ENCODE data around the gene GNG7.
"Not testable (repeated sequence)": the region's sequence is repeated elsewhere in the genome, so short reads cannot be mapped to it uniquely, and the experiment has no call there.

GNG7 gene

GRCh38 chr19:2547033-2547680, 155.3 kb downstream of the GNG7 start:
- DNase-seq = no peak

GRCh38 chr19:2546128-2547032, 156.1 kb downstream of the GNG7 start:
- DNase-seq = no peak

GRCh38 chr19:2545416-2546127, 156.9 kb downstream of the GNG7 start:
- not testable (repeated sequence) for DNase-seq

- DNase-seq = no peak
Measured at GRCh38 chr19:2544576-2545415, 157.7 kb downstream of the GNG7 start.

- peak; percentile 56 for DNase-seq
Measured at GRCh38 chr19:2543463-2544442, 158.7 kb downstream of the GNG7 start.

GRCh38 chr19:2543072-2543462, 159.4 kb downstream of the GNG7 start:
- DNase-seq = not testable (repeated sequence)

GRCh38 chr19:2542341-2543069, 160.0 kb downstream of the GNG7 start:
- no peak for DNase-seq

GRCh38 chr19:2540646-2541454, 161.6 kb downstream of the GNG7 start:
- no peak for DNase-seq

GRCh38 chr19:2540251-2540645, 162.2 kb downstream of the GNG7 start:
- DNase-seq = no peak

- no peak for DNase-seq
Measured at GRCh38 chr19:2538096-2538757, 164.3 kb downstream of the GNG7 start.

GRCh38 chr19:2537584-2537983, 164.9 kb downstream of the GNG7 start:
- DNase-seq = not testable (repeated sequence)

GRCh38 chr19:2536461-2536860, 166.0 kb downstream of the GNG7 start:
- DNase-seq = no peak

- no peak for DNase-seq
Measured at GRCh38 chr19:2534423-2535013, 168.0 kb downstream of the GNG7 start.

GRCh38 chr19:2533686-2534422, 168.6 kb downstream of the GNG7 start:
- DNase-seq = no peak

GRCh38 chr19:2533072-2533425, 169.4 kb downstream of the GNG7 start:
- DNase-seq = no peak

- DNase-seq = no peak
Measured at GRCh38 chr19:2532252-2533071, 170.0 kb downstream of the GNG7 start.

GRCh38 chr19:2529942-2530341, 172.6 kb downstream of the GNG7 start:
- DNase-seq = not testable (repeated sequence)

All from activated effector memory CD4-positive, alpha-beta T cell treated with Interleukin-2 at 50 U/mL for 16 hours (primary cell).